HG02943 (cell line): ENCODE results near the gene ADAMTS17.
"Not testable (repeated sequence)": the region's sequence is repeated elsewhere in the genome, so short reads cannot be mapped to it uniquely, and the experiment has no call there.

Source experiments
- ATAC-seq: cut with Tn5 transposase; IDR thresholded peaks from one replicate; pipeline ENCODE4 v1.9.1; 2021; ENCODE audit warnings: mild to moderate bottlenecking, low read depth, moderate library complexity; ENCODE audit not compliant: unreplicated experiment

Gene ADAMTS17

GRCh38 chr15:99984491-99985243, 357.1 kb downstream of the ADAMTS17 start:
- no peak for ATAC-seq

- no peak for ATAC-seq
These were observed 357.9 kb downstream of the ADAMTS17 start for GRCh38 chr15:99983886-99984286.

GRCh38 chr15:99983171-99983885, 358.4 kb downstream of the ADAMTS17 start:
- no peak for ATAC-seq

- no peak for ATAC-seq
These were observed 359.1 kb downstream of the ADAMTS17 start for GRCh38 chr15:99982662-99983061.

- ATAC-seq, result no peak
These were observed 359.7 kb downstream of the ADAMTS17 start for GRCh38 chr15:99981839-99982658.

- no peak for ATAC-seq
These were observed 360.6 kb downstream of the ADAMTS17 start for GRCh38 chr15:99981191-99981647.

GRCh38 chr15:99980752-99981151, 361.0 kb downstream of the ADAMTS17 start:
- no peak for ATAC-seq

GRCh38 chr15:99979886-99980285, 361.9 kb downstream of the ADAMTS17 start:
- ATAC-seq, result not testable (repeated sequence)

- no peak for ATAC-seq
These were observed 362.4 kb downstream of the ADAMTS17 start for GRCh38 chr15:99979371-99979770.

- ATAC-seq, result no peak
These were observed 363.3 kb downstream of the ADAMTS17 start for GRCh38 chr15:99978426-99978825.

GRCh38 chr15:99977929-99978328, 363.8 kb downstream of the ADAMTS17 start:
- no peak for ATAC-seq

- ATAC-seq, result no peak
These were observed 364.9 kb downstream of the ADAMTS17 start for GRCh38 chr15:99976811-99977271.

- no peak for ATAC-seq
These were observed 365.8 kb downstream of the ADAMTS17 start for GRCh38 chr15:99976000-99976399.

GRCh38 chr15:99974246-99974645, 367.5 kb downstream of the ADAMTS17 start:
- ATAC-seq, result no peak

- ATAC-seq, result no peak
These were observed 368.4 kb downstream of the ADAMTS17 start for GRCh38 chr15:99973351-99973750.

GRCh38 chr15:99970891-99971430, 370.8 kb downstream of the ADAMTS17 start:
- no peak for ATAC-seq

GRCh38 chr15:99969261-99969920, 372.4 kb downstream of the ADAMTS17 start:
- no peak for ATAC-seq

GRCh38 chr15:99967841-99968371, 373.9 kb downstream of the ADAMTS17 start:
- ATAC-seq, result no peak

GRCh38 chr15:99966815-99967214, 375.0 kb downstream of the ADAMTS17 start:
- ATAC-seq, result no peak

- ATAC-seq, result no peak
These were observed 376.4 kb downstream of the ADAMTS17 start for GRCh38 chr15:99965376-99965775.
